GM19463 (cell line): Measurements from ENCODE around the gene ATXN1.
A peak's percentile ranks its signal among the peaks of the same experiment; 100 is the strongest.

Experiments used
- ATAC-seq: cut with Tn5 transposase; IDR thresholded peaks from one replicate; pipeline ENCODE4 v1.9.1; 2021; ENCODE audit warnings: mild to moderate bottlenecking, moderate library complexity; ENCODE audit not compliant: unreplicated experiment

Gene ATXN1

GRCh38 chr6:16762550-16763477 lies 1.6 kb upstream of the ATXN1 start:
- ATAC-seq: peak; percentile 26

- no peak for ATAC-seq
Measured at GRCh38 chr6:16762268-16762549, 949 bp upstream of the ATXN1 start.

GRCh38 chr6:16761471-16762267 lies 409 bp upstream of the ATXN1 start:
- ATAC-seq: peak; percentile 38

- peak; percentile 50 for ATAC-seq
Measured at GRCh38 chr6:16759646-16760515, 1.4 kb downstream of the ATXN1 start.

GRCh38 chr6:16759181-16759645 lies 2.0 kb downstream of the ATXN1 start:
- no peak for ATAC-seq

- ATAC-seq: no peak
Measured at GRCh38 chr6:16758163-16758975, 2.9 kb downstream of the ATXN1 start.

GRCh38 chr6:16757332-16757731 lies 3.9 kb downstream of the ATXN1 start:
- ATAC-seq: no peak

- ATAC-seq: no peak
Measured at GRCh38 chr6:16756660-16757255, 4.5 kb downstream of the ATXN1 start.

- no peak for ATAC-seq
Measured at GRCh38 chr6:16755544-16755943, 5.7 kb downstream of the ATXN1 start.

- no peak for ATAC-seq
Measured at GRCh38 chr6:16754876-16755275, 6.4 kb downstream of the ATXN1 start.

- no peak for ATAC-seq
Measured at GRCh38 chr6:16754274-16754673, 7.0 kb downstream of the ATXN1 start.

GRCh38 chr6:16753341-16753740 lies 7.9 kb downstream of the ATXN1 start:
- ATAC-seq: no peak

GRCh38 chr6:16752206-16752866 lies 8.9 kb downstream of the ATXN1 start:
- no peak for ATAC-seq

GRCh38 chr6:16751251-16751946 lies 9.9 kb downstream of the ATXN1 start:
- no peak for ATAC-seq

GRCh38 chr6:16750566-16750965 lies 10.7 kb downstream of the ATXN1 start:
- no peak for ATAC-seq

GRCh38 chr6:16749516-16750485 lies 11.5 kb downstream of the ATXN1 start:
- no peak for ATAC-seq

- ATAC-seq: no peak
Measured at GRCh38 chr6:16748025-16748319, 13.3 kb downstream of the ATXN1 start.
